Thyroid gland (tissue), 4 donors: ENCODE data around the gene SEMA4D. TPM values are rescaled to one million over a fixed set of nuclear protein-coding genes. Genes with fewer than 3 reads are reported as not detected.

Experiments used
- DNase-seq, 2 donors: peaks; one replicate each; pipeline ENCODE4 v3.0.0-alpha.2; 2019
- H3K27ac ChIP-seq, 3 donors: fragments of 200-600 bp; sonication (generic); 1 replicate in 2 of 3; 2 replicates in 1 of 3; pipeline ENCODE4 v1.5.1; 2016 to 2019; ENCODE audit warnings: mild to moderate bottlenecking in 1 of 3, moderate library complexity in 1 of 3
- H3K27me3 ChIP-seq: fragments of 200-600 bp; sonication (generic); one replicate; pipeline ENCODE4 v1.5.1; 2019
- H3K36me3 ChIP-seq, 2 donors: fragments of 200-600 bp; sonication (generic); one replicate each; pipeline ENCODE4 v1.5.1; 2016 to 2019
- H3K4me1 ChIP-seq, 2 donors: fragments of 200-600 bp; sonication (generic); one replicate each; pipeline ENCODE4 v1.5.1; 2017 to 2019
- H3K4me3 ChIP-seq, 3 donors: fragments of 200-600 bp; sonication (generic); replicated peaks in 1 of 3; 1 replicate in 2 of 3; 2 replicates in 1 of 3; pipeline ENCODE4 v1.5.1; 2016; ENCODE audit warnings: mild to moderate bottlenecking in 1 of 3
- H3K9me3 ChIP-seq: fragments of 200-600 bp; sonication (generic); one replicate; pipeline ENCODE4 v1.5.1; 2017
- CTCF ChIP-seq, 6 experiments: fragments of 200-600 bp in 3 of 6; fragments of 450-650 bp in 3 of 6; sonication (generic) in 3 of 6; IDR thresholded peaks; one replicate each; pipeline ENCODE4 v1.5.1; 2016 to 2019; ENCODE audit warnings: antibody characterized with exemption in 6 of 6, mild to moderate bottlenecking in 2 of 6, inconsistent platforms in 1 of 6, moderate library complexity in 1 of 6
- POLR2A ChIP-seq, 2 donors: fragments of 450-650 bp; IDR thresholded peaks; one replicate each; pipeline ENCODE4 v1.6.1; 2017; ENCODE audit warnings: antibody characterized with exemption in 2 of 2, mild to moderate bottlenecking in 2 of 2, moderate library complexity in 1 of 2
- WGBS, 2 donors: methylation state at CpG; one replicate each; pipeline ENCODE4 v1.1.5; 2017; 5-methylcytosine and 5-hydroxymethylcytosine counted together
- intact Hi-C: fragments of 100-400 bp; cut with DNase I; formaldehyde crosslinking; loops from one replicate; pipeline ENCODE4 v1.15.1; 2023
- total RNA-seq, 4 donors: library from RNA; depleted of rRNA; stranded (reverse); fragments of >200 nt; gene quantifications; one replicate each; pipeline ENCODE4 v1.2.3, GENCODE V29; 2016

The SEMA4D gene
- total RNA-seq, 4 donors from 2014 or later = 19.9 to 29.6 (median 28.9) TPM

- WGBS, 2 donors = 0 to 1% methylated on average over 17 to 27 of the region's 67 CpGs
- peak in 1 of 2 donors; percentile 21 for TF ChIP-seq POLR2A (IDR thresholded peaks at IDR 0.05)
- no peak for TF ChIP-seq CTCF (IDR thresholded peaks at IDR 0.05)
- H3K9me3 ChIP-seq = no peaks in the 10 kb centered on the region
- H3K4me3 ChIP-seq = peak overlapping the region; percentile 53 to 77 (median 73)
- no peaks in the 10 kb centered on the region for H3K36me3 ChIP-seq
- peak; percentile 47 to 56 for DNase-seq
- peaks cover 14 to 29% of the 10 kb centered on the region in 2 donors for H3K4me1 ChIP-seq
- H3K27me3 ChIP-seq = no peaks in the 10 kb centered on the region
- intact Hi-C loops = no loop called here
- H3K27ac ChIP-seq = peak overlapping the region in 2 of 3 donors; percentile 17 to 56
Observed at GRCh38 chr9:89497257-89497963, 503 bp downstream of the SEMA4D start.

- H3K27me3 ChIP-seq = no peaks in the 10 kb centered on the region
- DNase-seq = no peak
- intact Hi-C loops = no loop called here
- WGBS, 2 donors = 36 to 40% methylated on average over 13 to 14 of the region's 14 CpGs
- peak overlapping the region in 2 of 3 donors; percentile 73 to 77 for H3K4me3 ChIP-seq
- H3K36me3 ChIP-seq = no peaks in the 10 kb centered on the region
- TF ChIP-seq CTCF (IDR thresholded peaks at IDR 0.05) = no peak
- no peak for TF ChIP-seq POLR2A (IDR thresholded peaks at IDR 0.05)
- peaks cover 14 to 29% of the 10 kb centered on the region in 2 donors for H3K4me1 ChIP-seq
- peak overlapping the region in 2 of 3 donors; percentile 17 to 56 for H3K27ac ChIP-seq
- no peaks in the 10 kb centered on the region for H3K9me3 ChIP-seq
Observed at GRCh38 chr9:89496645-89497256, 1.2 kb downstream of the SEMA4D start.

- TF ChIP-seq POLR2A (IDR thresholded peaks at IDR 0.05) = no peak
- no peak for TF ChIP-seq CTCF (IDR thresholded peaks at IDR 0.05)
- WGBS, 2 donors = 91 to 95% methylated on average over 12 of the region's 12 CpGs
- Histone ChIP-seq H3K27ac (no peak overlapping the region), H3K4me3 (no peak overlapping the region), H3K27me3 (no peaks in the 10 kb centered on the region), H3K4me1 (peaks cover 14 to 29% of the 10 kb centered on the region in 2 donors), H3K36me3 (no peaks in the 10 kb centered on the region), H3K9me3 (no peaks in the 10 kb centered on the region)
- intact Hi-C loops = no loop called here
- no peak for DNase-seq
Observed at GRCh38 chr9:89495824-89496560, 1.9 kb downstream of the SEMA4D start.

GRCh38 chr9:89494199-89494598, 3.7 kb downstream of the SEMA4D start:
- H3K27me3 ChIP-seq = no peaks in the 10 kb centered on the region
- no peaks in the 10 kb centered on the region for H3K36me3 ChIP-seq
- no peak overlapping the region for H3K4me3 ChIP-seq
- no peaks in the 10 kb centered on the region for H3K9me3 ChIP-seq
- whole genome bisulfite sequencing, 2 donors = 91 to 92% methylated on average over 5 of the region's 5 CpGs
- H3K4me1 ChIP-seq = peaks cover 14 to 29% of the 10 kb centered on the region in 2 donors
- no peak for DNase-seq
- TF ChIP-seq POLR2A (IDR thresholded peaks at IDR 0.05) (no peak), CTCF (IDR thresholded peaks at IDR 0.05) (no peak)
- intact Hi-C loops = no loop called here
- no peak overlapping the region for H3K27ac ChIP-seq
